ENCODE results near the gene MED26. TPM values are rescaled to one million over a fixed set of nuclear protein-coding genes. Genes with fewer than 3 reads are reported as not detected.

Gene MED26
- total RNA-seq, 4 donors from 2014 or later: 7.2 to 15.5 (median 8.2) TPM

GRCh38 chr19:16586991-16587832 is 40.8 kb downstream of the MED26 start:
- TF ChIP-seq CTCF (IDR thresholded peaks at IDR 0.05): no peak
- peak; percentile 13 for ATAC-seq (ENCODE audit: low FRiP score)
- DNase-seq (ENCODE audit: low spot score): no peak

- ATAC-seq (ENCODE audit: low FRiP score): no peak
- DNase-seq (ENCODE audit: low spot score): no peak
- TF ChIP-seq CTCF (IDR thresholded peaks at IDR 0.05): no peak
These were observed 41.5 kb downstream of the MED26 start for GRCh38 chr19:16586477-16586871.

DNA sequence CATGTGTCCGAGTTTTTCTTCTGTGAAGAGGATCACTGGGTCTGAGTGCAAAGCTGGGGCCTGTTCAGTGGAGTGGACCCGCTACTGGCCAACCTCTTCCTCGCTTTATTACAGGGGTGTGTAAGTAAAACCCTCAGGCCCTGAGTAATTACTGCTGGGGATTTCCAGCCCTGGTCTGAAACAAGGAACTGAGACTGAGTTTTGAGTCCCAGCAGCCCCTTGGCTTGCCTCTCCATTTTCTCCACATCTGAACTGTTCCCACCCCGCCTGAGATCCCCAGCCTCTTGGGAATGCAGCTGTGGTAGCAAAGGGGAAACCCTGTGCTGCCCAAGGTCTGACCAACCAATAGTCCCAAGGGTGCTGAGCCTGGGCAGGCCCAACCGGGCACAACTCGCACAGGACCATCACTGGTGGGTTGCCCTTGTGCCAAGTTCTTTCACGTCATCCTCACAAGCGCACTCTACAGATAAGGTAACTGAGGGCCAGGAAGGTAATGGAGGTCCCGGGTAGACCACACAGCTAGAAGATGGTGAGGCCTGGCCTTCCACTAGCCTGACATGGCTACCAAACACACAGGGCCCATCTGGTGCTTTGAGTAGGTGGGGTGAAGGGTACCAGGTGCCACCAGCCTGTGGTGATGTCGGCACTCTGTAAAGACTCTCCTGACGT is 42.1 kb downstream of the MED26 start:
- TF ChIP-seq CTCF (IDR thresholded peaks at IDR 0.05): no peak
- no peak for ATAC-seq (ENCODE audit: low FRiP score)
- DNase-seq (ENCODE audit: low spot score): no peak

- TF ChIP-seq CTCF (IDR thresholded peaks at IDR 0.05): no peak
- DNase-seq (ENCODE audit: low spot score) (no peak), ATAC-seq (ENCODE audit: low FRiP score) (no peak)
These were observed 42.8 kb downstream of the MED26 start for GRCh38 chr19:16585094-16585801.

GRCh38 chr19:16584248-16585093 is 43.5 kb downstream of the MED26 start:
- TF ChIP-seq CTCF (IDR thresholded peaks at IDR 0.05): no peak
- DNase-seq (ENCODE audit: low spot score): peak; percentile 50
- peak; percentile 41 for ATAC-seq (ENCODE audit: low FRiP score)

DNA sequence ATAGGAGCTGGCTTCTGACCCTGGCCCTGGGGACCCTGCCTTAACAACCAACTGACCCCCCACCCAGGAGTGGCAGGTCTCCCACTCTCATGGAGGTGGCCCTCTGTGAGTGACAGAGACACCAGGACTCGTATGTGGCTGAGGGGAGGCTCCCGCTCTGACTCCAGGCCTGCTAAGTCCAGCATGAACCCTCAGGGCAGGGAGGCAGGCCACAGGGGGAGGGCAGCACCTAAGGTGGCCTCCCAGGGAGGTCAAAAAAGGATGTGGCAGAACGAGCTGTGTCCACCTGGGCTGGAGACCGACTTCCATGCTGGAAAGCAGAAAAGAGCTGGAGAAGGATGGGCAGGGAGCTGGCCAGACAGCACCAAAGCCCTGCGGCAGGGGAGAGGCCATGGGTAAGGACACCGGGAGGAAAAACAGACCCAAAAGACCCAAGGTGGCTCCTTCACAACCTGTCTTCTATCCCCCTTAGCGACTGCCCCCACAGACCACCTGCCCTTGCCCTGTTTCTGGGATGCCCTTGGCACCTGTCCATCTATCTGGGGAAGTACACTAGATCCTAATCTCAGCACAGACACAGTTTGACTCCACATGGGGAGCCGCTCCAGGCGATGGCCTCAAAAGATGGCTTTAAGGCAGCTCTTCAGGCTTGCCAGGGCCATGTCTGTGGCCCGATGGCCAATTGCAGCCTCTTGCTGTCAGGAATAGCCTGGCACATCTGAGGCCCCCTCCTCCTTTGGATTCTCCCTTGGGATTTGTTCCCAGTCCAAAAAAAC is 45.3 kb downstream of the MED26 start:
- no peak for TF ChIP-seq CTCF (IDR thresholded peaks at IDR 0.05)
- no peak for ATAC-seq (ENCODE audit: low FRiP score)
- DNase-seq (ENCODE audit: low spot score): no peak
